ENCODE data around the gene UGT1A4.

GRCh38 chr2:233793465-233794127, 75.1 kb downstream of the UGT1A4 start:
- no peak for TF ChIP-seq CTCF (IDR thresholded peaks at IDR 0.05)
- TF ChIP-seq POLR2A (IDR thresholded peaks at IDR 0.05): no peak
- TF ChIP-seq POLR2AphosphoS5 (IDR thresholded peaks at IDR 0.05; ENCODE audit: insufficient read depth in 1 of 2, low read depth in 1 of 2): no peak

Measured in vagina (tissue), 2 donors.